ENCODE data around the gene SLC44A1.

DNA sequence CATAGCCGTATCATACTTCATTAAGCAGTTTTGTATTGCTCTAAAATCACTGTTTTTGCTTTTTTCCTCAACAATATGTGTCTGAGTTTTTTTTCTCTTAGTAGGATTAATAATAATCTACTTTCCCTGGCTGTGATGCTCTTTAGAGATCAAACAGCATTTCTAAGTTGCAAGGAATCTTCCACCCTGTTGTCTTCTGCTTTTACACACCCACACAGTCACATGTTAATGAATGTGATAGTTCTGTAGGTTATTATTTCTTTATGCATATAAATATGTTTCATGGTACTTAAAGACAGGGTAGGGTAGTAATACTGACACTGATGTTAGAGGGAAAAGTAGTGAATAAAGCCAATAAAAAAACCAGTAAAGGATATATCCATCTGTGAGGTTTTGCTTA, 29.3 kb downstream of the SLC44A1 start:
- TF ChIP-seq, protein P1, sequence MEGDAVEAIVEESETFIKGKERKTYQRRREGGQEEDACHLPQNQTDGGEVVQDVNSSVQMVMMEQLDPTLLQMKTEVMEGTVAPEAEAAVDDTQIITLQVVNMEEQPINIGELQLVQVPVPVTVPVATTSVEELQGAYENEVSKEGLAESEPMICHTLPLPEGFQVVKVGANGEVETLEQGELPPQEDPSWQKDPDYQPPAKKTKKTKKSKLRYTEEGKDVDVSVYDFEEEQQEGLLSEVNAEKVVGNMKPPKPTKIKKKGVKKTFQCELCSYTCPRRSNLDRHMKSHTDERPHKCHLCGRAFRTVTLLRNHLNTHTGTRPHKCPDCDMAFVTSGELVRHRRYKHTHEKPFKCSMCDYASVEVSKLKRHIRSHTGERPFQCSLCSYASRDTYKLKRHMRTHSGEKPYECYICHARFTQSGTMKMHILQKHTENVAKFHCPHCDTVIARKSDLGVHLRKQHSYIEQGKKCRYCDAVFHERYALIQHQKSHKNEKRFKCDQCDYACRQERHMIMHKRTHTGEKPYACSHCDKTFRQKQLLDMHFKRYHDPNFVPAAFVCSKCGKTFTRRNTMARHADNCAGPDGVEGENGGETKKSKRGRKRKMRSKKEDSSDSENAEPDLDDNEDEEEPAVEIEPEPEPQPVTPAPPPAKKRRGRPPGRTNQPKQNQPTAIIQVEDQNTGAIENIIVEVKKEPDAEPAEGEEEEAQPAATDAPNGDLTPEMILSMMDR (IDR thresholded peaks at IDR 0.05) = no peak
- TF ChIP-seq EP300 (IDR thresholded peaks at IDR 0.05) (no peak), POLR2A (IDR thresholded peaks at IDR 0.05) (no peak)

Measured in tibial nerve (tissue), 4 donors.